Measurements from ENCODE around the gene SLC23A3.

Gene SLC23A3

GRCh38 chr2:219118504-219118903, 51.3 kb downstream of the SLC23A3 start:
- DNase-seq (ENCODE audit: low read depth): no peak
- H3K4me3 ChIP-seq (ENCODE audit: low read depth, low read length): no peak overlapping the region
- TF ChIP-seq CTCF (IDR thresholded peaks at IDR 0.05; ENCODE audit: low read depth, low read length, missing control alignments): no peak

GRCh38 chr2:219116776-219117646, 52.8 kb downstream of the SLC23A3 start:
- DNase-seq (ENCODE audit: low read depth): no peak
- H3K4me3 ChIP-seq (ENCODE audit: low read depth, low read length): no peak overlapping the region
- TF ChIP-seq CTCF (IDR thresholded peaks at IDR 0.05; ENCODE audit: low read depth, low read length, missing control alignments): no peak

- no peak for TF ChIP-seq CTCF (IDR thresholded peaks at IDR 0.05; ENCODE audit: low read depth, low read length, missing control alignments)
- H3K4me3 ChIP-seq (ENCODE audit: low read depth, low read length): no peak overlapping the region
- no peak for DNase-seq (ENCODE audit: low read depth)
Observed at GRCh38 chr2:219112651-219113338, 57.0 kb downstream of the SLC23A3 start.

- no peak overlapping the region for H3K4me3 ChIP-seq (ENCODE audit: low read depth, low read length)
- TF ChIP-seq CTCF (IDR thresholded peaks at IDR 0.05; ENCODE audit: low read depth, low read length, missing control alignments): no peak
- no peak for DNase-seq (ENCODE audit: low read depth)
Observed at GRCh38 chr2:219112062-219112406, 57.8 kb downstream of the SLC23A3 start.
